Occipital lobe (tissue), 3 donors: ENCODE results near the gene MDGA2. TPM values are rescaled to one million over a fixed set of nuclear protein-coding genes. Genes with fewer than 3 reads are reported as not detected.
"Not testable (repeated sequence)": the region's sequence is repeated elsewhere in the genome, so short reads cannot be mapped to it uniquely, and the experiment has no call there.

ENCODE experiments used
- DNase-seq: peaks from one replicate; lab custom pipeline; 2025; lab: John Stamatoyannopoulos, UW
- small RNA-seq: library from RNA; depleted of rRNA; stranded (forward); fragments of <200 nt; gene quantifications from one replicate; pipeline ENCODE3, GENCODE V24; 2014
- total RNA-seq: library from RNA; depleted of rRNA; stranded (reverse); fragments of >200 nt; gene quantifications from one replicate; pipeline ENCODE4 v1.2.3, GENCODE V29; 2014

MDGA2 gene
- total RNA-seq, 1 donor from 2014 or later, result 61.9 TPM

- DNase-seq, result no peak
Observed at GRCh38 chr14:46964378-46964777, 711.0 kb downstream of the MDGA2 start.

- no peak for DNase-seq
Observed at GRCh38 chr14:46951103-46951502, 724.3 kb downstream of the MDGA2 start.

DNA sequence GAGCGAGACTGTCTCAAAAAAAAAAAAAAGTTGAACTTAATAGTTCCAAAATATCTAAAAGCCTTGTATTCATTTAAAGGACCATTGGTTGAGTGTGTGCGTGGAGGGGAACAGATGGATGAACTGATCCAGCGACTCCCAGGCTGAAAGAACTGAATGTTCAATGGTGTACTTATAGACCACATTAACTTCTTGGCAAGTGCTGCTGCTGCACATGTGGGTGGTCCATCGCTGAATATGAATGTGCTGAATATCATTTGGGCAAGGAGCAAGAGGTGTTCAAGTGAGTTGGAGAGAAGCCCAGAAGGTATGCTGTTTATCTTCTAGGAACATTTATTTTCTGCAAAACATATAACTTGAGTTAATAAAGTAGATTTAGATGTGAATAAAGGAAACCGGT is 734.8 kb downstream of the MDGA2 start:
- no peak for DNase-seq

GRCh38 chr14:46920542-46920941 is 754.9 kb downstream of the MDGA2 start:
- DNase-seq, result no peak

DNA sequence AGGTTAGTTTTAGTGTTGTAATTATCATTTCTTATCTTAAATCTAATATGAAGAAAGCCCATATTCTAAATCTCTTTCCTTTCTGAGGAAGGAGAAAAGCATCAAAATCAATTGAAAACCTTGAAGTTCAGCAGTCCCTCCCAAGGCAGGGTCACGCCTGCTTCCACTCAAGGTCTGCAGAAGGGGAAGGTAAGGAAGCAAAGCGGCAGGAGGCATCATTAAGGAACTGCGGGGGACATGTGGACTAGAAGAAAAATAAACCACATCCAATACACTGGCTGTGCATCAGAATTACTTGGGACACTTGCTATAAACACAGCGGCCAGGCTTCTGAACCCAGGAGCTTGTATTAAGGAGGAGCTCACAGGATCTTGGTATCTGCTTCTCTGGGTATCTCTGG is 759.9 kb downstream of the MDGA2 start:
- DNase-seq, result not testable (repeated sequence)

- no peak for DNase-seq
Observed at GRCh38 chr14:46902837-46903236, 772.6 kb downstream of the MDGA2 start.

DNA sequence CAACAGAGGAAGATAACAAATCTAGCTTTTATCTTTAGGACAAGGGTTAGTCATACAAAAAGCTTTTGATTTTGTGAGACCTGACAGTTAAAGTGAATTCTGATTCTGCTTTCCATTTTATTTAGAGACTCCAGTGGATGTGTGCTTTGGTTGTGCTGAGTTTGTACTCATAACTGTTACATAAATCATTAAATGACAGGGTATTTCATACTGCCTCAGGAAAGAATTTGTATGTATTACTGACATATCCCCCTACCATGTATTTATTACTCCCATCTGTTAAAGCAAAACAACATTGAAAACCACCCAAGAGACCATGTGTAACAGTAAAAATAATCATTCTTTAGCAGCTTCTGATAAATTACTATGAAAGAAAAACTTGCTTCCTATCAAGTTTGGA is 780.9 kb downstream of the MDGA2 start:
- DNase-seq, result no peak

DNA sequence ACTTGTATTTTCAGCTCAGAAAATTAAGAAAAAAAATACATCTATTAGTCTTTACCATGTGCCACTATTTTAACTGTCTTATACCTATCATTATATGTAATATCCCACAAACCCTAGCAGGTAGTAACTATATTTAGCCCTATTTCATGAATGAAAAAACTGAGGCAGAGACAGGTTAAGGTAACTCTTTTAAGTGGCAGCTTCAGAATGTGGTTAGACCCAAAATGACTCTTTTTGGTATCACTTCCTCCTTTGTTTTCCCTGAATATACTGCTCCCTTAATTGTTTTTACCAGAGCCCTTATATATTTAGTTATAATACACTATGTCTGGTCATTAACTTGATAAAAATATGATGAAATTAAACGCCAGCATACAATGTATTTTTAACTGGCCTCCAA is 788.3 kb downstream of the MDGA2 start:
- DNase-seq, result no peak

DNA sequence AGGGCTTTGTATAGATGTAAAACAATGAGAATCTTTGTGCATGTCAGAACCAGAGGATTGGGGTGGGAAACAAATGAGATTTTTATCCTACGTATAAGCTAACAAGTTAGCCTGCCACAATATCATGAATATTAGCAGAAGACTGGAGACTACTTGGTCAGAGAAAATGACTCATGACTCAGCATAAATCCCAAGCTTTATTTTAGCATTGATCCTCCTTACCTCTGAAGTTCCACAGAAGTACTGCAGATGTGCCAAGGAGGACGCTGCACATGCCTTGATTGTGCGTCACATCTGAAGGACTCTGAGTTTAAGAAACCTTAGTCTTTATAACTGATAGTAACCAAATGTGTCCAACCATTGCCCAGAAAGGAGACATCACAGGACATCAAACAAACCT is 789.8 kb downstream of the MDGA2 start:
- no peak for DNase-seq

GRCh38 chr14:46861753-46862152 is 813.7 kb downstream of the MDGA2 start:
- DNase-seq, result no peak

DNA sequence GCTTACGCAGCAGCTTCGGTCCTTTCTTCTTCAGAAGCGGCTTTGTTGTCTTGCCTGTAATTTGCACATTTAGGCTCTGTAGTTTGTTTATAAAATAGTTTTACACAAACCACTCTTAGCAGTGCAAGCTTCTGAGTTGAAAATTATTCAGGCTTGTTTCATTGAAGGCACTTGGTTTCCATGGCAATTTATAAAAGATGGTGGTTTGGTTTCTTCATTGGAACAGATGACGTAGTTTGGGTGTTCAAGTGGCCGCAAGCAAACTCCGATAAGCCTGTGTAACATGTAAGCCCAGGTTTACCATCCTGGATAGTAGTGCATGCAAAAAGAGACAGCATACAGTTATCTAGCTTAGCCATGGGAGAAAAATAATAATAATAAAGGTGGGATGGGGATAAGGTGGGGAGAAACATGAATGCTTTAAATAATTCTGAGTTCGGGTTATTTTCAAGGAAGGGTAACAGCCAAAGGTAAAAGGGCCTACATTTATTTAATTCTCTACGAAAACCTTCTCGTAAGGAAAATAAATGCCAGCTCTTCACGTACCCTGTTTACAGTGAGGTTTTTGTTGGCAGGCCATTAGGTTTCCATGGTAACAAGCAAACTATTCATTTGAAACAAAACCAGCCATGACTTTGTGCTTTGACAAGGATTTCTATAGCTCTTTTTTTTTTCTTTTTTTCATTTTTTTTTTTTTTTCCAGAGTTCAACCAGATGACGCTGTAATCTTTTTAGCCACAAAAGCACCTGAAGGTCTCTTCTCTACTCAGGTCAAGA is 834.3 kb downstream of the MDGA2 start:
- no peak for DNase-seq

DNA sequence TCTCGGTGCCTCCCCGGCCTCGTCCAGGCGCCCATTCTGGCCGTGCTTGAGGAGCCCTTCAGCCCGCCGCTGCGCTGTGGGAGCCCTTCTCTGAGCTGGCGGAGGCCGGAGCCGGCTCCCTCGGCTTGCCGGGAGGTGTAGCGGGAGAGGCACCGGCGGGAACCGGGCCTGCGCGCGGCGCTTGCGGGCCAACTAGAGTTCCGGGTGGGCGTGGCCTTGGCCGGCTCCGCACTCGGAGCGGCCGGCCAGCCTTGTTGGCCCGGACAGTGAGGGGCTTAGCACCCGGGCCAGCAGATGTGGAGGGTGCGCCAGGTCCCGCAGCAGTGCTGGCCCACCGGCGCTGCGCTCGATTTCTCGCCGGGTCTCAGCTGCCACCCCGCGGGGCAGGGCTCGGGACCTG is 855.1 kb downstream of the MDGA2 start:
- no peak for DNase-seq

GRCh38 chr14:46819117-46819516 is 856.3 kb downstream of the MDGA2 start:
- no peak for DNase-seq

- DNase-seq, result no peak
Observed at GRCh38 chr14:46818147-46818546, 857.3 kb downstream of the MDGA2 start.

- DNase-seq, result no peak
Observed at GRCh38 chr14:46793144-46793543, 882.3 kb downstream of the MDGA2 start.

Small RNA genes within 50 kb of the gene (small RNA-seq; reads per million reads assigned to genes)
- gene RF00402, result not detected
